Kidney tubule cell (primary cell): ENCODE measurements around the gene ATP1A4.

Experiments used
- DNase-seq: peaks from one replicate; pipeline ENCODE4 v3.0.0-alpha.2; 2018; ENCODE audit warnings: low spot score

ATP1A4 gene

DNA sequence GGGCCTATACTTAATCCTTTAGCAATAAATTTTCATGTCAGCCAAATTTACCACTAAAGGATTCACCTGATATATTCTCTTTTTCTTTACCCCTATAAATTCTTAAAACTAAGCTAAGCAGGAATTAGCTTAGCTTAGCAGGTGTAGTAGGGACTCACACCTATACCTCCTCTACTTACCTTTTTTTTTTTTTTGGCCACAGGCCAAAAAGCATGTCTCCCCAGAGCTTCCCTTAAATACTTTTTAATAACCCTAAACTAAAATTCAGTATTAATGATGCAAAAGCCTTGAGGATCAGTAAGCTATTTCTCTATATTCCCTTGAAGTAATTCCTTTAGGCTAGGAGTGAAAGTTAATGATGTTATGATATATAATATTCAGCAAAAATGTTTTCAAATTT, 77.0 kb downstream of the ATP1A4 start:
- no peak for DNase-seq

DNA sequence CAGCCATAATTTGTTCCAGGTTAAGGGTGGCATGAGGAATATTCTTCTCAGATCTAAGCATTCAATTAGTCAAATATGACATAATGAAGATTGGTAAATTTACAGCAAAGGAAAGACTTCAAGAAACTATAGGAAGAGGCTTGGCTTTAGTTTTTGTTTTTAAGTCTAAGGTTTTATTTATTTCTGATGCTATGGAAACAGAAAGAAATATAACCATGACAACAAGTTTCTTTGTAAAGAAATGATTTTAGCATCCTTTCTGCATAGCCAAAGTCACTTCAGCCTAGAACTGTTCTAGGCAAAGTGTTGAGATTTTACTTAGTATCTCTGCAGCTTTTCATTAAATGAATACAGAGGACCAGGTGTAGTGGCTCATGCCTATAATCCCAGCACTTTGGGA, 81.5 kb downstream of the ATP1A4 start:
- no peak for DNase-seq
